ENCODE results near the gene ATP5PD.

DNA sequence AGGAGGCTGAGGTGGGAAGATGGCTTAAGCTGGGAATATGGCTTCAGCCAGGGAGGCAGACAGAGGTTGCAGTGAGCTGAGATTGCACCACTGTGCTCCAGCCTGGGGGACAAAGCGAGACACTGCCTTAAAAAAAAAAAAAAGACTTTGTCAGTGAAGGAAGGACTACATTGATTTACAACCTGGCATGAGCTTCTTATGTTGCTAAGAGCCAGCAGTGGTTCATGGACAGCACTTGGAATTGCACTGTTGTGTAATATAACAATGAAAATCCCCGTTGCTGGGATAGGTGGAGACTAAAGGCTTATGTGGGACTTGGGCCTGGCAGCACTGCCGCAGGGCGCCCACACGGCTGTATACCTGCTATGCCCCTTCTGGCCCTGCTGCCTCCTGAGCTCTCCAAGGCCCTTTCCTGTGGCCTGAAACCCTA lies 26.9 kb upstream of the ATP5PD start:
- TF ChIP-seq, protein P1, sequence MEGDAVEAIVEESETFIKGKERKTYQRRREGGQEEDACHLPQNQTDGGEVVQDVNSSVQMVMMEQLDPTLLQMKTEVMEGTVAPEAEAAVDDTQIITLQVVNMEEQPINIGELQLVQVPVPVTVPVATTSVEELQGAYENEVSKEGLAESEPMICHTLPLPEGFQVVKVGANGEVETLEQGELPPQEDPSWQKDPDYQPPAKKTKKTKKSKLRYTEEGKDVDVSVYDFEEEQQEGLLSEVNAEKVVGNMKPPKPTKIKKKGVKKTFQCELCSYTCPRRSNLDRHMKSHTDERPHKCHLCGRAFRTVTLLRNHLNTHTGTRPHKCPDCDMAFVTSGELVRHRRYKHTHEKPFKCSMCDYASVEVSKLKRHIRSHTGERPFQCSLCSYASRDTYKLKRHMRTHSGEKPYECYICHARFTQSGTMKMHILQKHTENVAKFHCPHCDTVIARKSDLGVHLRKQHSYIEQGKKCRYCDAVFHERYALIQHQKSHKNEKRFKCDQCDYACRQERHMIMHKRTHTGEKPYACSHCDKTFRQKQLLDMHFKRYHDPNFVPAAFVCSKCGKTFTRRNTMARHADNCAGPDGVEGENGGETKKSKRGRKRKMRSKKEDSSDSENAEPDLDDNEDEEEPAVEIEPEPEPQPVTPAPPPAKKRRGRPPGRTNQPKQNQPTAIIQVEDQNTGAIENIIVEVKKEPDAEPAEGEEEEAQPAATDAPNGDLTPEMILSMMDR (IDR thresholded peaks at IDR 0.05) = no peak
- TF ChIP-seq POLR2AphosphoS5 (IDR thresholded peaks at IDR 0.05) (no peak), EP300 (IDR thresholded peaks at IDR 0.05) (no peak), POLR2A (IDR thresholded peaks at IDR 0.05) (no peak)
